HepG2 (cell line): Measurements from ENCODE around the gene N4BP2L1. TPM values are rescaled to one million over a fixed set of nuclear protein-coding genes. Genes with fewer than 3 reads are reported as not detected.

ENCODE experiments used
- BHLHE40 ChIP-seq: IDR thresholded peaks from 2 replicates; pipeline ENCODE4 v1.6.1; 2011; ENCODE audit warnings: low read length, improper control_type of control experiment
- CAMTA2 ChIP-seq: sonication (generic); formaldehyde crosslinking; IDR thresholded peaks from 2 replicates; pipeline ENCODE4 v1.4.0; 2020; ENCODE audit warnings: mild to moderate bottlenecking, missing genetic modification reagents, borderline replicate concordance
- CBX5 ChIP-seq: sonication (generic); formaldehyde crosslinking; IDR thresholded peaks from 2 replicates; pipeline ENCODE4 v1.4.0; 2020; ENCODE audit warnings: missing genetic modification reagents, borderline replicate concordance
- CEBPB ChIP-seq: IDR thresholded peaks from 2 replicates; pipeline ENCODE4 v1.6.1; 2011; ENCODE audit warnings: low read depth, low read length, improper control_type of control experiment, borderline replicate concordance
- IRF2 ChIP-seq: IDR thresholded peaks from 2 replicates; pipeline ENCODE4 v1.6.1; 2018; ENCODE audit warnings: missing genetic modification reagents, missing compliant biosample characterization
- ISL2 ChIP-seq: sonication (generic); formaldehyde crosslinking; IDR thresholded peaks from 2 replicates; pipeline ENCODE4 v1.5.0; 2020; ENCODE audit warnings: missing genetic modification reagents
- MTA1 ChIP-seq: sonication (generic); formaldehyde crosslinking; IDR thresholded peaks from 2 replicates; pipeline ENCODE4 v1.4.0; 2020; ENCODE audit warnings: missing genetic modification reagents, mild to moderate bottlenecking, borderline replicate concordance
- MZF1 ChIP-seq: sonication (generic); formaldehyde crosslinking; IDR thresholded peaks from 2 replicates; pipeline ENCODE4 v1.8.1; 2023; ENCODE audit warnings: mild to moderate bottlenecking, missing genetic modification reagents, borderline replicate concordance
- TARDBP ChIP-seq: sonication (generic); formaldehyde crosslinking; IDR thresholded peaks from 2 replicates; pipeline ENCODE4 v1.8.0; 2022; ENCODE audit warnings: mild to moderate bottlenecking, missing genetic modification reagents
- UBTF ChIP-seq: sonication (generic); formaldehyde crosslinking; IDR thresholded peaks from 2 replicates; pipeline ENCODE4 v1.4.0; 2020; ENCODE audit warnings: mild to moderate bottlenecking, missing genetic modification reagents
- ZNF354B ChIP-seq: sonication (generic); formaldehyde crosslinking; IDR thresholded peaks from 2 replicates; pipeline ENCODE4 v1.8.0; 2022; ENCODE audit warnings: mild to moderate bottlenecking, missing genetic modification reagents
- ZNF652 ChIP-seq: IDR thresholded peaks from 2 replicates; pipeline ENCODE4 v1.6.1; 2016; ENCODE audit warnings: low read depth, borderline replicate concordance
- ZNF674 ChIP-seq: sonication (generic); formaldehyde crosslinking; IDR thresholded peaks from 2 replicates; pipeline ENCODE4 v1.5.0; 2020; ENCODE audit warnings: low read depth, mild to moderate bottlenecking, missing genetic modification reagents
- polyA plus RNA-seq, 8 experiments: library from polyadenylated mRNA; depleted of rRNA in 3 of 8; stranded (reverse) in 7 of 8; unstranded in 1 of 8; fragments of >200 nt; fragmentation: Illumina TruSeq in 4 of 8; extraction: Trizol in 4 of 8; gene quantifications; 2 replicates each; pipeline versions ENCODE4 v1.2.1 to v1.2.3, GENCODE V29; 2011 to 2016; ENCODE audit warnings: low read depth in 4 of 8, missing spikeins in 1 of 8, mixed read lengths in 1 of 8; ENCODE audit not compliant: insufficient read depth in 1 of 8
- total RNA-seq, 5 experiments: library from RNA; depleted of rRNA; stranded (reverse); fragments of >200 nt; fragmentation: Illumina TruSeq; extraction: Trizol; gene quantifications; 2 replicates each; pipeline ENCODE4 v1.2.3, GENCODE V29; 2016; ENCODE audit warnings: low read depth in 1 of 5
- TF ChIP-seq, protein P1 (sequence below): sonication (generic); formaldehyde crosslinking; conservative IDR thresholded peaks from 2 replicates; pipeline ENCODE4 v1.4.0; 2020; ENCODE audit warnings: missing genetic modification reagents
- TF ChIP-seq, protein P2 (sequence below): sonication (generic); formaldehyde crosslinking; IDR thresholded peaks from 2 replicates; pipeline ENCODE4 v1.5.0; 2020; ENCODE audit warnings: mild to moderate bottlenecking, missing genetic modification reagents
- TF ChIP-seq, protein P3 (sequence below): sonication (generic); formaldehyde crosslinking; IDR thresholded peaks from 2 replicates; pipeline ENCODE4 v1.4.0; 2020; ENCODE audit warnings: missing genetic modification reagents, borderline replicate concordance
- TF ChIP-seq, protein P4 (sequence below): sonication (generic); formaldehyde crosslinking; IDR thresholded peaks from 2 replicates; pipeline ENCODE4 v1.4.0; 2020; ENCODE audit warnings: mild to moderate bottlenecking, missing genetic modification reagents
- TF ChIP-seq, protein P5 (sequence below): sonication (generic); formaldehyde crosslinking; IDR thresholded peaks from 2 replicates; pipeline ENCODE4 v1.5.1; 2020; ENCODE audit warnings: missing genetic modification reagents, mild to moderate bottlenecking, borderline replicate concordance

Gene N4BP2L1
- total and polyA plus RNA-seq, 2 of the 13 experiments (the other 11 are each of a cell fraction or from before 2014, with no cell fraction given): 13.2 to 34.5 TPM

DNA sequence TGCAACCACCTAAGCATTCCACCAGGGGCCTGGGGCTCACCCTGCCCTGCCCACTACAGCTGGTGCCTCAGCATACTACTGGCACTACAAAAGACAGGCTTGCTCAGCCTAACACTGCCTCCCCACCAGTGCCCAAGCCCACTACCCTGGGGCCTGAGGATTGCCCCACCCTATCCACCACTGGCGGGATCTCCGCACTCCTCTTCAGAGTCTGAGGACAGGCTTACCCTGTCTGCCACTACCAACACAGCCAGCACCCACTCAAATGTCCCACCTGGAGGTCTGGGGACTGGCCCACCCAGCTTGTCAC is 27.6 kb upstream of the N4BP2L1 start (continued):
- TF ChIP-seq, protein P1, sequence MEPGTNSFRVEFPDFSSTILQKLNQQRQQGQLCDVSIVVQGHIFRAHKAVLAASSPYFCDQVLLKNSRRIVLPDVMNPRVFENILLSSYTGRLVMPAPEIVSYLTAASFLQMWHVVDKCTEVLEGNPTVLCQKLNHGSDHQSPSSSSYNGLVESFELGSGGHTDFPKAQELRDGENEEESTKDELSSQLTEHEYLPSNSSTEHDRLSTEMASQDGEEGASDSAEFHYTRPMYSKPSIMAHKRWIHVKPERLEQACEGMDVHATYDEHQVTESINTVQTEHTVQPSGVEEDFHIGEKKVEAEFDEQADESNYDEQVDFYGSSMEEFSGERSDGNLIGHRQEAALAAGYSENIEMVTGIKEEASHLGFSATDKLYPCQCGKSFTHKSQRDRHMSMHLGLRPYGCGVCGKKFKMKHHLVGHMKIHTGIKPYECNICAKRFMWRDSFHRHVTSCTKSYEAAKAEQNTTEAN (CRISPR knock-in tag): no peak
- TF ChIP-seq CBX5 (CRISPR knock-in tag) (no peak), TARDBP (CRISPR knock-in tag) (no peak), BHLHE40 (no peak), CAMTA2 (CRISPR knock-in tag) (no peak), ZNF354B (CRISPR knock-in tag) (0 out of 2 replicates have a peak, but pooled peaks have one; percentile 45), IRF2 (CRISPR knock-in tag) (no peak), MZF1 (CRISPR knock-in tag) (no peak), ISL2 (CRISPR knock-in tag) (no peak), CEBPB (no peak), ZNF674 (CRISPR knock-in tag) (no peak), UBTF (peak; percentile 1; the same call in 1 of the 2 replicates), ZNF652 (CRISPR knock-in tag) (no peak), MTA1 (CRISPR knock-in tag) (0 out of 2 replicates have a peak, but pooled peaks have one; percentile 27)
- TF ChIP-seq, protein P2, sequence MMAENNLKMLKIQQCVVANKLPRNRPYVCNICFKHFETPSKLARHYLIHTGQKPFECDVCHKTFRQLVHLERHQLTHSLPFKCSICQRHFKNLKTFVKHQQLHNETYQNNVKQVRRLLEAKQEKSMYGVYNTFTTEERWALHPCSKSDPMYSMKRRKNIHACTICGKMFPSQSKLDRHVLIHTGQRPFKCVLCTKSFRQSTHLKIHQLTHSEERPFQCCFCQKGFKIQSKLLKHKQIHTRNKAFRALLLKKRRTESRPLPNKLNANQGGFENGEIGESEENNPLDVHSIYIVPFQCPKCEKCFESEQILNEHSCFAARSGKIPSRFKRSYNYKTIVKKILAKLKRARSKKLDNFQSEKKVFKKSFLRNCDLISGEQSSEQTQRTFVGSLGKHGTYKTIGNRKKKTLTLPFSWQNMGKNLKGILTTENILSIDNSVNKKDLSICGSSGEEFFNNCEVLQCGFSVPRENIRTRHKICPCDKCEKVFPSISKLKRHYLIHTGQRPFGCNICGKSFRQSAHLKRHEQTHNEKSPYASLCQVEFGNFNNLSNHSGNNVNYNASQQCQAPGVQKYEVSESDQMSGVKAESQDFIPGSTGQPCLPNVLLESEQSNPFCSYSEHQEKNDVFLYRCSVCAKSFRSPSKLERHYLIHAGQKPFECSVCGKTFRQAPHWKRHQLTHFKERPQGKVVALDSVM (CRISPR knock-in tag): no peak
- TF ChIP-seq, protein P3, sequence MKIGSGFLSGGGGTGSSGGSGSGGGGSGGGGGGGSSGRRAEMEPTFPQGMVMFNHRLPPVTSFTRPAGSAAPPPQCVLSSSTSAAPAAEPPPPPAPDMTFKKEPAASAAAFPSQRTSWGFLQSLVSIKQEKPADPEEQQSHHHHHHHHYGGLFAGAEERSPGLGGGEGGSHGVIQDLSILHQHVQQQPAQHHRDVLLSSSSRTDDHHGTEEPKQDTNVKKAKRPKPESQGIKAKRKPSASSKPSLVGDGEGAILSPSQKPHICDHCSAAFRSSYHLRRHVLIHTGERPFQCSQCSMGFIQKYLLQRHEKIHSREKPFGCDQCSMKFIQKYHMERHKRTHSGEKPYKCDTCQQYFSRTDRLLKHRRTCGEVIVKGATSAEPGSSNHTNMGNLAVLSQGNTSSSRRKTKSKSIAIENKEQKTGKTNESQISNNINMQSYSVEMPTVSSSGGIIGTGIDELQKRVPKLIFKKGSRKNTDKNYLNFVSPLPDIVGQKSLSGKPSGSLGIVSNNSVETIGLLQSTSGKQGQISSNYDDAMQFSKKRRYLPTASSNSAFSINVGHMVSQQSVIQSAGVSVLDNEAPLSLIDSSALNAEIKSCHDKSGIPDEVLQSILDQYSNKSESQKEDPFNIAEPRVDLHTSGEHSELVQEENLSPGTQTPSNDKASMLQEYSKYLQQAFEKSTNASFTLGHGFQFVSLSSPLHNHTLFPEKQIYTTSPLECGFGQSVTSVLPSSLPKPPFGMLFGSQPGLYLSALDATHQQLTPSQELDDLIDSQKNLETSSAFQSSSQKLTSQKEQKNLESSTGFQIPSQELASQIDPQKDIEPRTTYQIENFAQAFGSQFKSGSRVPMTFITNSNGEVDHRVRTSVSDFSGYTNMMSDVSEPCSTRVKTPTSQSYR (CRISPR knock-in tag): no peak; the same call in 1 of the 2 replicates
- TF ChIP-seq, protein P4, sequence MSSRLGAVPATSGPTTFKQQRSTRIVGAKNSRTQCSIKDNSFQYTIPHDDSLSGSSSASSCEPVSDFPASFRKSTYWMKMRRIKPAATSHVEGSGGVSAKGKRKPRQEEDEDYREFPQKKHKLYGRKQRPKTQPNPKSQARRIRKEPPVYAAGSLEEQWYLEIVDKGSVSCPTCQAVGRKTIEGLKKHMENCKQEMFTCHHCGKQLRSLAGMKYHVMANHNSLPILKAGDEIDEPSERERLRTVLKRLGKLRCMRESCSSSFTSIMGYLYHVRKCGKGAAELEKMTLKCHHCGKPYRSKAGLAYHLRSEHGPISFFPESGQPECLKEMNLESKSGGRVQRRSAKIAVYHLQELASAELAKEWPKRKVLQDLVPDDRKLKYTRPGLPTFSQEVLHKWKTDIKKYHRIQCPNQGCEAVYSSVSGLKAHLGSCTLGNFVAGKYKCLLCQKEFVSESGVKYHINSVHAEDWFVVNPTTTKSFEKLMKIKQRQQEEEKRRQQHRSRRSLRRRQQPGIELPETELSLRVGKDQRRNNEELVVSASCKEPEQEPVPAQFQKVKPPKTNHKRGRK (CRISPR knock-in tag): no peak
- TF ChIP-seq, protein P5, sequence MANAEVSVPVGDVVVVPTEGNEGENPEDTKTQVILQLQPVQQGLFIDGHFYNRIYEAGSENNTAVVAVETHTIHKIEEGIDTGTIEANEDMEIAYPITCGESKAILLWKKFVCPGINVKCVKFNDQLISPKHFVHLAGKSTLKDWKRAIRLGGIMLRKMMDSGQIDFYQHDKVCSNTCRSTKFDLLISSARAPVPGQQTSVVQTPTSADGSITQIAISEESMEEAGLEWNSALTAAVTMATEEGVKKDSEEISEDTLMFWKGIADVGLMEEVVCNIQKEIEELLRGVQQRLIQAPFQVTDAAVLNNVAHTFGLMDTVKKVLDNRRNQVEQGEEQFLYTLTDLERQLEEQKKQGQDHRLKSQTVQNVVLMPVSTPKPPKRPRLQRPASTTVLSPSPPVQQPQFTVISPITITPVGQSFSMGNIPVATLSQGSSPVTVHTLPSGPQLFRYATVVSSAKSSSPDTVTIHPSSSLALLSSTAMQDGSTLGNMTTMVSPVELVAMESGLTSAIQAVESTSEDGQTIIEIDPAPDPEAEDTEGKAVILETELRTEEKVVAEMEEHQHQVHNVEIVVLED (CRISPR knock-in tag): 0 out of 2 replicates have a peak, but pooled peaks have one; percentile 0
